ENCODE data around the gene BOC.

BOC gene

DNA sequence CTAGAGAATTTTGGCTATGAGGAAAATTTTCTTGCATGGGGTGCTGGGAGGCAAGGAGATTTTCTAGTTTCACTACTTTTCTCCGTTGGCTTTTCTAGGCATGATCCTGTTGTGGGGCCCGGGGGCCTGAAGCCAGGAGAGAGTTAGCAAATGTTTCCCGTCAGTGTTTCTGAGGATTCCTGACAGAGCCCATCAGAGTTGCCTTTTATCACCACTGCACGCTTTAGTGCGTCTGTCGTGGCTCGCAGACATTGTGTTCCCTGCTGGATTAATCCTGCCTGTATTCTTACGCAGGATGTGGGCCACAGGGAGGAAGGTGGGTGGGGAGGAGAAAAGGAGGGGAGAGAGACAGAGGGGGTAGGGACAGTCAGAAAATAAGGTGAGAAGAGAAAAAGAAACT is 18.1 kb upstream of the BOC start:
- FAIRE-seq (no peak), DNase-seq (ENCODE audit: insufficient read length, low spot score) (no peak)

DNA sequence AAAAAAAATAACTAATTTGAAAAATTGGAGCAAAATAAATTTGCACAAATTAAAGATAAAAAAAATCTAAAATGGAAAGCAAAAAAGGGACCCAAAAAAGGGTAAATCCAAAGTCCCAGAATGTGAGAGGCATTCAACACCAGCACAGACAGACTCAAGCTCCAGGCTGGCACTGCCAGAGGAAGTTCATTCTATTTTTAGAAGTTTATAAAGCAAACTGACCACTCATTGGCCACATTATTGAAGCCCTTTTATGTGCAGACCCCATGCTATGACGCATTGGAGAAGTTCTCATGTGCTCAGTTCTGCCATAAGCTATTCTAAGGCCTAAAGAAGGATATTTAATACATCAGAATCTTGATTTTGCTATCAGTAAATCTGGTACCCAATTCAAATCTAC is 17.6 kb upstream of the BOC start:
- FAIRE-seq: no peak
- DNase-seq (ENCODE audit: insufficient read length, low spot score): no peak

- FAIRE-seq (no peak), DNase-seq (ENCODE audit: insufficient read length, low spot score) (no peak)
These were observed 16.4 kb upstream of the BOC start for GRCh38 chr3:113194823-113195401.

GRCh38 chr3:113200351-113200750 is 11.0 kb upstream of the BOC start:
- no peak for FAIRE-seq
- no peak for DNase-seq (ENCODE audit: insufficient read length, low spot score)

DNA sequence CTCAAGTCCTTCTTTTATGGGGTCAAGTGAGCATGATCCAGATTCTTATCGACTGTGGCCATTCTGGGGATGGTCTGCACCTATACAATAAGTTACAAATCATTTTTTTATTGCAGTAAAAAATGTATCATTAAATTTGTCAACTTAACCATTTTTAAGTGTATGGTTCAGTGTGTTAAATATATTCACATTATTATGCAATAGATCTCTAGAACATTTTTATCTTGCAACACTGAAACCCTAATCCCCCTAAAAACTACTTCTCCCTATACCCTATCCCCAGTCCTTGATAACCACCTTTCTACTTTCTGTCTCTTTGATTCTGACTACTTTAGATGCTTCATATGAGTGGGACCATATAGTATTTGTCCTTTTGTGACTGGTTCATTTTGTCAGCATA is 10.4 kb upstream of the BOC start:
- no peak for DNase-seq (ENCODE audit: insufficient read length, low spot score)
- FAIRE-seq: no peak

GRCh38 chr3:113204371-113204770 is 7.0 kb upstream of the BOC start:
- FAIRE-seq (no peak), DNase-seq (ENCODE audit: insufficient read length, low spot score) (no peak)

DNA sequence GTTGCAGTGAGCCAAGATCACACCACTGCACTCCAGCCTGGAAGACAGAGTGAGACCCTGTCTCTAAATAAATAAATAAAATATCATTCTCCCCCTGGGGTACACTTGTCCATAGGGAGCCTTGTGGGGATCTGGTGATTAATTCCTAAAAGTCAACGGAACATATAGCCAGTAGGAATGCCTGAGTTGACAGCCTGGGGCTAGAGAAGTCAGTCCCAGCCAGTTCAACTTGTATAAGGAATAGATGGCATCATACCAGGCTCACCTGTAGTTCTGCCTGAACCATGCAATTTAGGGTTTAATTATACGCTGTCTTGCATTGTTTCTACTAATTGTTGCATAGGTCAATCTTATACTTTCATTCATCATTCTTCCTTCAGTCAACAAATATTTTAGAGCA is 5.9 kb upstream of the BOC start:
- FAIRE-seq (no peak), DNase-seq (ENCODE audit: insufficient read length, low spot score) (no peak)

GRCh38 chr3:113210604-113211329 is 590 bp upstream of the BOC start:
- DNase-seq (ENCODE audit: insufficient read length, low spot score) (no peak), FAIRE-seq (no peak)

DNA sequence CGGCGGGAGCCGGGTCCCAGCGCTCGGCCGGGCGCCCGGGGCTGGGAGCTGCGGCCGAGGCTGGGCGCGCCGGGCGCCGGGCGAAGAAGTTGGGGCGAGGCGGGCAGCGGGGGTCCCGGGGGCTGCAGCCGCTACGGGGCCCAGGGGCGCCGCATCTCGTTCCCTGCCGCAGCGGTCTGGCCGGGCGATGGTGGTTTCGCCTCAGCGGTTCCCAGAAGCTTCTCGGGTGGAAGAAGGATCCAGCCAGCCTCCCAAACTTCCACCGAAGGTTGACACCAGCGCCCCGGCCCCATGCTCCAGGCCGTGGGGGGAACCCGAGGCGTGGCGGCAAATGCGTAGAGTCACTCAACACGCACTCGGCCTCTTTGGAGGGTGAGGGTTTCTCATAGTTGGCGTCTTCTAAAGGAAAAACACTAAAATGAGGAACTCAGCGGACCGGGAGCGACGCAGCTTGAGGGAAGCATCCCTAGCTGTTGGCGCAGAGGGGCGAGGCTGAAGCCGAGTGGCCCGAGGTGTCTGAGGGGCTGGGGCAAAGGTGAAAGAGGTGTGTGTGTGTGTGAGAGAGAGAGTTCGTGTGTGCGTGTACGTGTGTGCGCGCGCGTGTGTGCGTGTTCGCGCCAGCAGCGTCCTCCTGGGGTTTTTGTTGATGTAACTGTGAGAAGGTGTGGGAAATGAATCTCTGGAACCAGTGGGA is 940 bp downstream of the BOC start:
- DNase-seq (ENCODE audit: insufficient read length, low spot score): no peak
- FAIRE-seq: no peak

- no peak for DNase-seq (ENCODE audit: insufficient read length, low spot score)
- no peak for FAIRE-seq
These were observed 1.6 kb downstream of the BOC start for GRCh38 chr3:113212844-113213375.

DNA sequence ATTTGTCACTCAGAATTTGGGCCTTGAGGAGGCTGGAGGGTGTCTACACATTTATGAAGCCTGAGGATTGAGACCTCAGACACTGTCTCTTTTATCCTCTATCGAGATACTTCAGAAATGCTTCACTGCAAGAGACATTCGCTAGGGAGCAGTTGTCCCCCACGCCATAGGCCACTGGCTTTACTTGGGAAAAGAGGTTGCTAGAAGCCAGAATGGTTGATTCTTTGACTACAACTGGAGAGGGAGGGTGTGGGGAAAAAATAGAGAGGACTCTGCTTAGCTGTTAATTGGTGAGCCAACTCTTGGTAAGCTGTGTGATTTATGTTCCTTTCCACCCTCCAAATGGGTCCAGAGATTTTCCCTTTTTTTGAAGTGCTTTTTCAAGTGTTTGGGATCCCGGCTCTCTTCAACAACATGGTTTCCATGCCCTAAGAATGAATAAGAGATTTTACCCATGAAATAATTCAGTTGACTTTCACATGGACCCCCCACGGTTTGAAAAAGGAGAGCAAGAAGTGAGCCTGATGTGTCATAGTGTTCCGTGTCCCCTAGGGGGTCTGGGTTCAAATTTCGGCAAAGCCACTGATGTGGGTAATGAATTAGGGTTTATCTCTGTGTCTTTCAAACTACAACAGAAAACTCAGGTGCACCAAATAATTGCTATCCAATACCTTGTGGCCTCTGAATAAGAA is 2.7 kb downstream of the BOC start:
- DNase-seq (ENCODE audit: insufficient read length, low spot score) (no peak), FAIRE-seq (no peak)

DNA sequence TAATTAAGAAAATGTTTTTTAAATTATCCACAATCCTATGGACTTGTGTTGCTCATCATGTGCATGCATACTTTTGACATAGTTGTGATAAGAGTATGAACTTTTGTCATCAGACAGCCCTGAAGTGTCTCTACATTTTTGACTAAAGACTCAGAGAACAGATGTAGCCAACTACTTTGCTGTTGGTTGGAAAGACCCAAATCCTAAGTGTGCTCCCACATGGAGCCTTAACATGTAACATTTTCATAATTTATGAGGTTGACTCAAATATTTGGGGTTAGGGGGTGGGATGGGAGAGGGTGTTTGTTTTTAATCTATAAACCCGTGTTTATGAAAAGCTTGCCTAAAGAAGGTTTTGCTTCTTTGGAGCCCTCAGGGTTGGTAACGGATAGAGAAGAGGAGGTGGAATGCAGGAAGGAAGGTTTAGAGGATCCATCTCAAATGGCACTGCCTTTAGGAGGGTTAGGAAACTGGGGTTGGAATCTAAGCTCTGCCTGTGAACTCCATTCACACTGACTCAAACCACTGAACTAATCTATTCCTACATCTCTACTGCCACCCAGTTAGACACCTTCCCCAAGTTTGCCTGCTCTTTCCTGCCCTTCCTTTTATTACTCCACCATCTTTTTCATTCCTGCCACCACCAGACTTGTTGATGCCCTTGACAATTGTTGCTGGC is 3.7 kb downstream of the BOC start:
- no peak for FAIRE-seq

GRCh38 chr3:113216393-113216792 is 5.0 kb downstream of the BOC start:
- DNase-seq (ENCODE audit: insufficient read length, low spot score): no peak

More for the DNA sequence above, 3.7 kb downstream of the BOC start:
- no peak for DNase-seq (ENCODE audit: insufficient read length, low spot score)

GRCh38 chr3:113218011-113218680 is 6.8 kb downstream of the BOC start:
- no peak for FAIRE-seq
- DNase-seq (ENCODE audit: insufficient read length, low spot score): no peak

More at GRCh38 chr3:113216393-113216792, 5.0 kb downstream of the BOC start:
- FAIRE-seq: no peak

DNA sequence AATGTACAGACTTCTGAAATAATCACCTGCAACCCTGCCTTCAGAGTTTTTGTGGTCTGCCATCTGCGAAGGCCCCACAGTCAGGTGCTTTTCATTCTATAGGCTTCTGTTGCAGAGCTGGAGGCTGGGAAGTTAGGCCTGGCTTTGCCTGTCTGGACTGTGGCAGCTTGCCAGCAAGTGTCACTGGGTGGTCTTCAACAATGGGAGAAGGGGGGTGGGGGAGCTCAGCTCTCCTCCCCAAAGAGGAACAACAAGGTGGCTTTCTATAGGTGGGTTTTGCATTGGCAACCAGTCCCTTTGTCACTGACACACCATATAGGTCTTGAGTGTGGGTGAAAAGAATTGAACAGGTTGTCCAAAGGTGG is 7.3 kb downstream of the BOC start:
- DNase-seq (ENCODE audit: insufficient read length, low spot score) (no peak), FAIRE-seq (no peak)

DNA sequence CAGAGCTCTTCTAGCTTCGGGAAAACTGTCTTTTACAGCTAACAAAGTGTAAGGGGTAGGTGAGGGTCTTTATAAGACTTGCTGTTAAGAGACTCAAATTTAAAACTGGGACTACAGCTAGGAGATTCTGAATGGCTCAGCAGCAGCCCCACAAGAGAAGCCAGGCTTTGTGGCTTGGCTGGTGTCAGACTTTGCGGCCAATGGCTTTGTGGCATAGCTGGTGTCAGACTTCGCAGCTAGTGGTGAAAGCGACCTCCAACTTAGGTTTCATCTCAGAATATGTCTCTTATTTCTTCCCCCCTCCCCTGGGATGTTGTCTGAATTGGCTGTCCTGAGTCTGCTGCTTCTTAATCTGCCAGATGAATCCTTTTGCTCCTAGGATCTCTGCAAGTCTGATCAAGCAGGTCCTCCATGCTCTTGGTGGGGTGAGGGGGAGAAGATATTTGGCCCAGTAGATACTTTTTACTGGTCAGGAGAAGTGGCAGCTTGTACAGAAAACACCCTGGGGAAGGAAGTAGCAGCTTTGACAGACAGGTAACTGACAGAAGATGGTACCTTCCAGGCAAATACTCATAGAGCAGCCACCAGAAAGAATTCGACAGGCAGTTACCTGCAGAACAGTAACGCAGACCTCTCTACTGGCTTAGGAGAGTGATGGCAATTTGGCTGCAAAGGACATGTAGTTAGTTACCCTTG is 8.4 kb downstream of the BOC start:
- DNase-seq (ENCODE audit: insufficient read length, low spot score): no peak
- FAIRE-seq: no peak

DNA sequence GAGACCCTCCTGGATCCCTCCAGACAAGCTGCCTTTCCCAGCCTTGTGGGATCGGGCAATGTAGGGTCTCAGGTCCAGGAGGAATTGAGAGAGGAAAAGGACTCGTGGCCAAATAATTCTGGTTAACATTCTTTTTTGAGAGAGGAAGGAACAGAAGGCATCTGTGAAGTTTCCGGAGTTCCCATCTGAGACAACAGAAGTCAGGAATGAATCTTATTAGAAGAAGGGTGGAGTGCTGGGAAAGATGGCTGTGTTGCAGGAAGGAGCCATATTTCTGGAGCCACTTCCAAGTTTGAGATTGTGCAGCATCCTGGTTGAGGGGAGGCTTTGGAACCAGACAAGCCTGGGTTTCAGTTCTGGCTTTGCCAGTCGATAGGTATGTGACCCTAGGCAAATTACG is 9.4 kb downstream of the BOC start:
- FAIRE-seq (no peak), DNase-seq (ENCODE audit: insufficient read length, low spot score) (no peak)

DNA sequence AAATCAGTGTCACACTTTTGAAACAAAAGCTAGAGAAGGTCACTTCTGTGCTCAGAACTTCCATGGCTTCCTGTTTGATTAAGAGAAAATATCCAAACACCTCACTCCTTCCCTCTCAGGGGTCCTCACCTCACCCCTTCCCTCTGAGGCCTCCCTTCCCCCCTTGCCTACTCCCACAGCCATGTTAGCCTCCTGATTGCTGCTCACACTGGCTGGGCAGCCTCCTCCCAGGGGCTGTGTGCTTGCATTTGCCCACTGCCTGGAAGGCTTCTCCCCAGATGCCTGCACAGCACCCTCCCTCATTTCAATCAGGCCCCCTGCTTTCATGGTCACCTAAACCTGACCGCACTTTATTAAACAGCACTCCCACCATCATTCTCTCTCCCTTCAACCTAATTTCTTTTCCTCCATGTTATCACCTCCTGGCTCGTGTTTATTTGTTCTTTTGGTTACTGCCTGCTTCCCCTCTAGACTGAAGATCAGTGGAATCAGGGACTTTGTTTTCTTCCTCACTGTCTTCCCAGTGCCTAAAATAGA is 10.4 kb downstream of the BOC start:
- no peak for DNase-seq (ENCODE audit: insufficient read length, low spot score)
- FAIRE-seq: no peak

GRCh38 chr3:113222451-113223086 is 11.2 kb downstream of the BOC start:
- DNase-seq (ENCODE audit: insufficient read length, low spot score) (no peak), FAIRE-seq (no peak)

All from GM19239 (cell line).